A673 (cell line): ENCODE results near the gene MAST4. TPM values are rescaled to one million over a fixed set of nuclear protein-coding genes. Genes with fewer than 3 reads are reported as not detected.

Experiments
- BruUV-seq: library from RNA; stranded (reverse); fragments of 400-500 nt; replicated peaks from 2 replicates; lab custom pipeline; 2021; lab: Mats Ljungman, UMichigan
- CTCF ChIA-PET: fragments of 300-600 bp; sonication (Branson Sonifier 250); formaldehyde crosslinking; loops from one replicate; lab custom pipeline; 2022; ENCODE audit warnings: antibody characterized with exemption; lab: Charles Lee
- POLR2A ChIA-PET: fragments of 300-600 bp; sonication (Branson Sonifier 250); formaldehyde crosslinking; loops from one replicate; lab custom pipeline; 2022; ENCODE audit warnings: antibody characterized with exemption; ENCODE audit not compliant: low non-redundant PET; lab: Charles Lee
- DNase-seq: peaks from one replicate; pipeline ENCODE4 v3.0.0-alpha.2; 2015; ENCODE audit warnings: low spot score
- H3K27ac ChIP-seq: fragments of 200-600 bp; sonication (generic); 2 replicates; pipeline ENCODE4 v1.5.1; 2016; ENCODE audit warnings: mixed run types, low read depth, mild to moderate bottlenecking, mixed read lengths, antibody characterized with exemption, low read length; ENCODE audit not compliant: poor library complexity, severe bottlenecking
- H3K27me3 ChIP-seq: fragments of 200-600 bp; sonication (generic); replicated peaks from 2 replicates; pipeline ENCODE4 v1.6.1; 2017; ENCODE audit warnings: mixed run types, low read depth, mild to moderate bottlenecking, mixed read lengths, antibody characterized with exemption, low read length; ENCODE audit not compliant: insufficient read depth, poor library complexity
- H3K36me3 ChIP-seq: fragments of 200-600 bp; sonication (generic); 2 replicates; pipeline ENCODE4 v1.6.1; 2016; ENCODE audit warnings: mixed run types, mild to moderate bottlenecking, mixed read lengths, antibody characterized with exemption, low read length; ENCODE audit not compliant: insufficient read depth, poor library complexity, severe bottlenecking
- H3K4me1 ChIP-seq: fragments of 200-600 bp; sonication (generic); 2 replicates; pipeline ENCODE4 v1.6.1; 2017; ENCODE audit warnings: mixed run types, mild to moderate bottlenecking, mixed read lengths, antibody characterized with exemption, low read length; ENCODE audit not compliant: insufficient read depth, poor library complexity, severe bottlenecking
- H3K4me3 ChIP-seq: fragments of 200-600 bp; sonication (generic); 2 replicates; pipeline ENCODE4 v1.5.1; 2016; ENCODE audit warnings: low read depth, mixed run types, mild to moderate bottlenecking, mixed read lengths, low read length; ENCODE audit not compliant: poor library complexity, severe bottlenecking
- H3K9me3 ChIP-seq: fragments of 200-600 bp; sonication (generic); 2 replicates; pipeline ENCODE4 v1.6.1; 2016; ENCODE audit warnings: mixed run types, low read depth, mild to moderate bottlenecking, mixed read lengths, antibody characterized with exemption, low read length; ENCODE audit not compliant: poor library complexity, severe bottlenecking
- CTCF ChIP-seq: fragments of 300-800, 200-600 bp; sonication (generic); conservative IDR thresholded peaks from 2 replicates; pipeline ENCODE4 v1.5.1; 2017; ENCODE audit warnings: low read depth, mild to moderate bottlenecking, antibody characterized with exemption, low read length, moderate library complexity, mixed read lengths
- EZH2 ChIP-seq: fragments of 200-600 bp; sonication (generic); IDR thresholded peaks from 2 replicates; pipeline ENCODE4 v1.6.1; 2017; ENCODE audit warnings: borderline replicate concordance, low read depth, mild to moderate bottlenecking, mixed read lengths, antibody characterized with exemption, low read length; ENCODE audit not compliant: poor library complexity, severe bottlenecking
- intact Hi-C: fragments of 100-400 bp; cut with micrococcal nuclease; formaldehyde crosslinking; loops from one replicate; pipeline ENCODE4 v1.10.0; 2022; ENCODE audit not compliant: unreplicated experiment
- total RNA-seq: library from RNA; stranded (reverse); gene quantifications from 2 replicates; pipeline ENCODE4 v1.2.3, GENCODE V29; 2021

The MAST4 gene
- total RNA-seq, 1 experiment from 2014 or later = 4.5 TPM

GRCh38 chr5:67090040-67090439 is 493.8 kb downstream of the MAST4 start:
- no peak for DNase-seq
- no TSS peak for BruUV-seq
- Histone ChIP-seq H3K36me3 (no peaks in the 10 kb centered on the region), H3K27me3 (no peaks in the 10 kb centered on the region), H3K27ac (no peak overlapping the region), H3K9me3 (no peaks in the 10 kb centered on the region), H3K4me1 (no peaks in the 10 kb centered on the region), H3K4me3 (no peak overlapping the region)
- intact Hi-C loops = no loop called here
- ChIA-PET CTCF (no interaction called here), POLR2A (no interaction called here)
- TF ChIP-seq CTCF (no peak), EZH2 (no peak)

GRCh38 chr5:67090593-67090992 is 494.4 kb downstream of the MAST4 start:
- no peaks in the 10 kb centered on the region for H3K9me3 ChIP-seq
- H3K27me3 ChIP-seq = no peaks in the 10 kb centered on the region
- H3K27ac ChIP-seq = no peak overlapping the region
- ChIA-PET CTCF (no interaction called here), POLR2A (no interaction called here)
- intact Hi-C loops = no loop called here
- BruUV-seq = no TSS peak
- TF ChIP-seq EZH2 = no peak
- no peak for TF ChIP-seq CTCF
- no peak overlapping the region for H3K4me3 ChIP-seq
- H3K36me3 ChIP-seq = no peaks in the 10 kb centered on the region
- H3K4me1 ChIP-seq = no peaks in the 10 kb centered on the region
- no peak for DNase-seq

DNA sequence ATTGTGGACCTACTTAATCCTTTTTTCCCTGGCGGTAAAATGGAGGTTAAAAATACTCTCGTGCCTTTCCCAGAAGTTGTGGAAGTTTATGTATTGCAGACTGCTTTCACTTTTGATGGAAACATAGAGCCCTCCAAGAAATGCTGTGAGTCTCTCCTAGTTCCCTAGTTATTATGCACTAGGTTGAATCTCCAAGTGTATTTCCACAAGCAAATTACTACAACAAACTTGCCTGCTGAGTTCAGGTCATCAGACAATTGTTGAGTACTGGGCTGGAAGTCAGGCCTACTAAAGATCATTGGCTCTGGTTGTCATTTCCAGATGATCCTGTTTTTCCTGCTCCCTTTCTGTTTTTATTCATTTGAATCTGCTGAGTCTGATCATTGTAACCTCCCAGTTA is 496.3 kb downstream of the MAST4 start:
- CTCF ChIA-PET = no interaction called here
- Histone ChIP-seq H3K27ac (no peak overlapping the region), H3K4me3 (no peak overlapping the region), H3K4me1 (peaks cover 4% of the 10 kb centered on the region), H3K36me3 (no peaks in the 10 kb centered on the region), H3K27me3 (no peaks in the 10 kb centered on the region), H3K9me3 (no peaks in the 10 kb centered on the region)
- no TSS peak for BruUV-seq
- intact Hi-C loops = no loop called here
- TF ChIP-seq CTCF (no peak), EZH2 (no peak)
- POLR2A ChIA-PET = no interaction called here
- no peak for DNase-seq
